ENCODE data around the gene RMRP. TPM values are rescaled to one million over a fixed set of nuclear protein-coding genes. Genes with fewer than 3 reads are reported as not detected.

Gene RMRP
- total and polyA plus RNA-seq, 5 donors from 2014 or later: 6,542 TPM; not detected in 4

DNA sequence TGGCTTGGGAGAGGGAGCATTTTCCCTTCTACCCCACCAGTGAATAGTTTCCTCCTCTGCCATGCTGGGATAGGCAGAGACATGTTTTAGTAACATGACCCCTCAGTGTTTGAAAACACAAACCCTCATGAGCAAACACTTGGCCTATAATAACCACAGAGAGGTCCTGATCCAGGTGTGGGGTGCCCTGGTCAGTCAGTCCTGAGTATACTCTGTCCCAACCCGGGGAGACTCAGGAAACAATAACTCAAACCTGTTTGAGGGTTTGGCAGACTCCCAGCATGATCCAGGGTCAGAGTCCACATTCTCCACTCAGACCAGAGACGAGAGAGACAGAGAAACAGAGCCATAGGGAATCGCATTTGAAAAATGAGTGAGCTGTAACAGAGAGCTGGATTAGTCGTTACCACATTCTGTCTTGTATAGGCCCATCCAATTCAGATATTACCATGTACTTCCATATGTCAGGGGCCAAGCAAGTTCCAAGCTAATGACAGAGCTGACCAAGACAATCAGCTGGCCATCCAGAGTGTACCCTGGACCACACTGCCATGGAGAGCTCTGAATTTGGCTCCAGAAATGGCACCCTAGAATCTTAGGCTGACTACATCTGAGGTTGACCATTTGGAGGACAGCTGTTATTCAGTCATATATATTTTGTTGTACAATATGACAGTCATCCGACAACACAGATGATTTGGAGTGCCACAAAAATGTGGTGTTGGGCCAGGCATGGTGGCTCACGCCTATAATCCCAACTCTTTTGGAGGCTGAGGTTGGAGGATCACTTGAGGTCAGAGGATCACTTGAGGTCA is 11.7 kb upstream of the RMRP start:
- no peak overlapping the region for H3K4me3 ChIP-seq (ENCODE audit: low read depth, low read length)

DNA sequence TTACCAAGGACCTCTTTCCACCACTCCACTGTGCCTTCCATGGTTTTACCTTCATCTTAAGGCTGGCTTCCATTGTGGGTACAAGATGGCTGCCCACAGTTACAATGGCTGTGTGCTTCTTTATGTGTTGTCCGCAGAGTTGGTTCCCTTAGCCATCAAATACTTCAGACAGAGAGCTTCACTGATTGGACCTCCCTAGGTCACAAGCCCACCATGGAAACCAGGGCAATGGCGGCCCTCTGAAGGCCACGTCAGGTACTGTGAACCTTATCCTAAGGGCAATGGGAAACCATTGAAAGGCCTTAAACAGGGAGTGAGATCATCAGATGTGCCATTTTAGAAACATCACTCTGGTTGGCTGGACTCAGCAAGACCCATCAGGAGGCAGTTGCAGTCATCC is 10.1 kb upstream of the RMRP start:
- no peak for ATAC-seq (ENCODE audit: low read depth in 2 of 2)
- Mint-ChIP-seq H3K4me1 (peaks cover 6 to 32% (median 16%) of the 10 kb centered on the region in 4 donors), H3K27ac (no peak overlapping the region)

More for the DNA sequence above, 11.7 kb upstream of the RMRP start:
- H3K36me3 ChIP-seq (ENCODE audit: control insufficient read depth, insufficient read depth, low read length): no peaks in the 10 kb centered on the region
- H3K27me3 ChIP-seq (ENCODE audit: control insufficient read depth, insufficient read depth, low read length): peaks cover 4% of the 10 kb centered on the region
- no peak overlapping the region for H3K27ac ChIP-seq (ENCODE audit: insufficient read depth, low read length, poor library complexity, severe bottlenecking)
- H3K9me3 Mint-ChIP-seq: peaks cover 0 to 2% (median 0%) of the 10 kb centered on the region in 7 donors
- ATAC-seq (ENCODE audit: low read depth in 2 of 2) (no peak), DNase-seq (no peak)
- peaks cover 12% of the 10 kb centered on the region for H3K27me3 Mint-ChIP-seq
- H3K36me3 Mint-ChIP-seq: no peaks in the 10 kb centered on the region
- no peaks in the 10 kb centered on the region for H3K9me3 ChIP-seq (ENCODE audit: control insufficient read depth in 2 of 2, low read length in 2 of 2)
- H3K27ac Mint-ChIP-seq: no peak overlapping the region
- H3K4me1 ChIP-seq (ENCODE audit: control insufficient read depth, insufficient read depth, low read length, poor library complexity, severe bottlenecking): peaks cover 15% of the 10 kb centered on the region
- H3K4me3 Mint-ChIP-seq: no peak overlapping the region
- peaks cover 5 to 20% (median 8%) of the 10 kb centered on the region in 4 donors for H3K4me1 Mint-ChIP-seq

DNA sequence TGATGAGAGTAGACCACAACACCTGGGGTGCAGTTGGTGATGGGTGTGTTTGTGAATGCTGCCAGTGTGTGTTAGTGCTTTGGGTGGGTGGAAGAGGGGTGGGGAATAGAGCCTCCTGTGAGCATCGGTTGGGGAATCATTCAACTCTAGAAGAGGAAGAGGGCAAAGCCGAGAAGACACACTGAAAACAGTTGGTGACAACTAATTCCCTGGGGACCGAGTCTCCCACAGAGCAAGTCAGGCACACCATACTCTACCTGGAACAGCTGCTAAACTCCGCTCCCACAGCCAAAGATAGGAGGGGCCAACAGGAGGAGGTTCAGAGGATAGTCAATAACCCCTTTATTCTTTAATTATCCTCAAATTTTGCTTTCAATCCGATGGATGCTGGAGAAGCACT is 8.7 kb upstream of the RMRP start:
- H3K27me3 Mint-ChIP-seq: no peaks in the 10 kb centered on the region
- peaks cover 10 to 46% (median 29%) of the 10 kb centered on the region in 4 donors for H3K4me1 Mint-ChIP-seq
- H3K27me3 ChIP-seq (ENCODE audit: control insufficient read depth, insufficient read depth, low read length): no peaks in the 10 kb centered on the region
- no peak for ATAC-seq (ENCODE audit: low read depth in 2 of 2)
- DNase-seq: no peak
- no peaks in the 10 kb centered on the region for H3K36me3 ChIP-seq (ENCODE audit: control insufficient read depth, insufficient read depth, low read length)
- no peaks in the 10 kb centered on the region for H3K9me3 ChIP-seq (ENCODE audit: control insufficient read depth in 2 of 2, low read length in 2 of 2)
- H3K27ac ChIP-seq (ENCODE audit: insufficient read depth, low read length, poor library complexity, severe bottlenecking): no peak overlapping the region
- H3K9me3 Mint-ChIP-seq: peaks cover 0 to 2% (median 0%) of the 10 kb centered on the region in 7 donors
- H3K27ac Mint-ChIP-seq: no peak overlapping the region
- H3K4me1 ChIP-seq (ENCODE audit: control insufficient read depth, insufficient read depth, low read length, poor library complexity, severe bottlenecking): peaks cover 43% of the 10 kb centered on the region
- peaks cover 4% of the 10 kb centered on the region for H3K36me3 Mint-ChIP-seq
- peak overlapping the region in 1 of 4 donors; percentile 97 for H3K4me3 Mint-ChIP-seq
- H3K4me3 ChIP-seq (ENCODE audit: low read depth, low read length): no peak overlapping the region

More for the DNA sequence above, 10.1 kb upstream of the RMRP start:
- peak overlapping the region in 1 of 4 donors; percentile 0 for H3K4me3 Mint-ChIP-seq
- H3K27ac ChIP-seq (ENCODE audit: insufficient read depth, low read length, poor library complexity, severe bottlenecking): no peak overlapping the region
- no peaks in the 10 kb centered on the region for H3K27me3 ChIP-seq (ENCODE audit: control insufficient read depth, insufficient read depth, low read length)
- H3K4me1 ChIP-seq (ENCODE audit: control insufficient read depth, insufficient read depth, low read length, poor library complexity, severe bottlenecking): peaks cover 29% of the 10 kb centered on the region
- no peaks in the 10 kb centered on the region for H3K36me3 ChIP-seq (ENCODE audit: control insufficient read depth, insufficient read depth, low read length)
- no peaks in the 10 kb centered on the region for H3K9me3 ChIP-seq (ENCODE audit: control insufficient read depth in 2 of 2, low read length in 2 of 2)
- H3K4me3 ChIP-seq (ENCODE audit: low read depth, low read length): no peak overlapping the region
- no peak for DNase-seq
- peaks cover 0 to 2% (median 0%) of the 10 kb centered on the region in 7 donors for H3K9me3 Mint-ChIP-seq
- H3K27me3 Mint-ChIP-seq: peaks cover 4% of the 10 kb centered on the region
- H3K36me3 Mint-ChIP-seq: no peaks in the 10 kb centered on the region

DNA sequence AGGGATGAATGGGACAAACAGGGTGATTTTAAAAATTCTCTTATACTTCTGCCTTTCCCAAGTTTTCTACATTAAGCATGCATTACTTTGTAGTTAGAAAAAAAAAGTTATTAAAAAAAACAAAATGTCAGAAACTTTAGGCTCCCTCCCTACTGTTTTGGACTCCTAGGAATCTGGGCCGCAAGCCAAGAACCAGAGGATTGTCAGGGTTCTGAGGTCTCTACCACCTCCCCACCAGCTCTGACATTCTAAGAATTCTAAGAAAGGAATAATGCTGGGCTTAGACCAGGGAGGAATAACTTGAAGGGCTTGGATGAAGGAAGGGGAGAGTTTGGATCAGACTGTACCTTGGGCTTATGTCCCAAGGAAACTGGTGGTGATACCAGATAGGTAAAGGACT is 8.2 kb upstream of the RMRP start:
- Mint-ChIP-seq H3K4me1 (peaks cover 10 to 50% (median 31%) of the 10 kb centered on the region in 4 donors), H3K4me3 (peak overlapping the region in 3 of 4 donors; percentile 48 to 97 (median 72)), H3K9me3 (peaks cover 0 to 2% (median 0%) of the 10 kb centered on the region in 7 donors), H3K27me3 (no peaks in the 10 kb centered on the region), H3K27ac (no peak overlapping the region), H3K36me3 (peaks cover 4% of the 10 kb centered on the region)
- DNase-seq (no peak), ATAC-seq (ENCODE audit: low read depth in 2 of 2) (no peak)
- Histone ChIP-seq H3K4me1 (ENCODE audit: control insufficient read depth, insufficient read depth, low read length, poor library complexity, severe bottlenecking) (peaks cover 48% of the 10 kb centered on the region), H3K36me3 (ENCODE audit: control insufficient read depth, insufficient read depth, low read length) (peaks cover under 1% of the 10 kb centered on the region), H3K9me3 (ENCODE audit: control insufficient read depth in 2 of 2, low read length in 2 of 2) (no peaks in the 10 kb centered on the region), H3K27ac (ENCODE audit: insufficient read depth, low read length, poor library complexity, severe bottlenecking) (no peak overlapping the region), H3K27me3 (ENCODE audit: control insufficient read depth, insufficient read depth, low read length) (no peaks in the 10 kb centered on the region), H3K4me3 (ENCODE audit: low read depth, low read length) (no peak overlapping the region)

DNA sequence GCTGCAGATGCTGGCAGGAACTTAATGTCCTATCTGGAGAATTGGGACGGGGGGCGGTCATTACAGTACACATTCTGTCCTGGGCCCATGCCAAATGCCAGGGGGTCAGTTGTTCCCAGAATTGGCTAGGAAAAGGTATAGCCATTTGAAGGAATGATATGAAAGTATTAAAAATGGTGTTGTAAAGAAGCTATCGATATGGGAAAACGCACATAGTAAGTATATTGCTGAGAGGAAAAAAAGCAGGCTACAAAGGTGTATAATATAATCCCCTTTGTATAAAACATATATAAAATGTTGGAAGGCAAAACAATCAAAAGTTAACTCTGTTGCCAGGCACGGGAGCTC is 7.6 kb upstream of the RMRP start:
- H3K9me3 Mint-ChIP-seq: peaks cover 0 to under 1% (median 0%) of the 10 kb centered on the region in 7 donors
- H3K27ac Mint-ChIP-seq: peak overlapping the region in 2 of 3 donors; percentile 76 to 90
- no peak for DNase-seq
- no peaks in the 10 kb centered on the region for H3K27me3 ChIP-seq (ENCODE audit: control insufficient read depth, insufficient read depth, low read length)
- H3K36me3 ChIP-seq (ENCODE audit: control insufficient read depth, insufficient read depth, low read length): peaks cover 6% of the 10 kb centered on the region
- H3K9me3 ChIP-seq (ENCODE audit: control insufficient read depth in 2 of 2, low read length in 2 of 2): no peaks in the 10 kb centered on the region
- H3K4me3 ChIP-seq (ENCODE audit: low read depth, low read length): peak overlapping the region; percentile 76
- H3K4me1 Mint-ChIP-seq: peaks cover 10 to 56% (median 35%) of the 10 kb centered on the region in 4 donors
- H3K36me3 Mint-ChIP-seq: peaks cover 10% of the 10 kb centered on the region
- H3K4me3 Mint-ChIP-seq: peak overlapping the region; percentile 85 to 97 (median 90)
- H3K27me3 Mint-ChIP-seq: no peaks in the 10 kb centered on the region
- ATAC-seq (ENCODE audit: low read depth in 2 of 2): no peak
- H3K4me1 ChIP-seq (ENCODE audit: control insufficient read depth, insufficient read depth, low read length, poor library complexity, severe bottlenecking): peaks cover 54% of the 10 kb centered on the region
- H3K27ac ChIP-seq (ENCODE audit: insufficient read depth, low read length, poor library complexity, severe bottlenecking): peak overlapping the region; percentile 77

DNA sequence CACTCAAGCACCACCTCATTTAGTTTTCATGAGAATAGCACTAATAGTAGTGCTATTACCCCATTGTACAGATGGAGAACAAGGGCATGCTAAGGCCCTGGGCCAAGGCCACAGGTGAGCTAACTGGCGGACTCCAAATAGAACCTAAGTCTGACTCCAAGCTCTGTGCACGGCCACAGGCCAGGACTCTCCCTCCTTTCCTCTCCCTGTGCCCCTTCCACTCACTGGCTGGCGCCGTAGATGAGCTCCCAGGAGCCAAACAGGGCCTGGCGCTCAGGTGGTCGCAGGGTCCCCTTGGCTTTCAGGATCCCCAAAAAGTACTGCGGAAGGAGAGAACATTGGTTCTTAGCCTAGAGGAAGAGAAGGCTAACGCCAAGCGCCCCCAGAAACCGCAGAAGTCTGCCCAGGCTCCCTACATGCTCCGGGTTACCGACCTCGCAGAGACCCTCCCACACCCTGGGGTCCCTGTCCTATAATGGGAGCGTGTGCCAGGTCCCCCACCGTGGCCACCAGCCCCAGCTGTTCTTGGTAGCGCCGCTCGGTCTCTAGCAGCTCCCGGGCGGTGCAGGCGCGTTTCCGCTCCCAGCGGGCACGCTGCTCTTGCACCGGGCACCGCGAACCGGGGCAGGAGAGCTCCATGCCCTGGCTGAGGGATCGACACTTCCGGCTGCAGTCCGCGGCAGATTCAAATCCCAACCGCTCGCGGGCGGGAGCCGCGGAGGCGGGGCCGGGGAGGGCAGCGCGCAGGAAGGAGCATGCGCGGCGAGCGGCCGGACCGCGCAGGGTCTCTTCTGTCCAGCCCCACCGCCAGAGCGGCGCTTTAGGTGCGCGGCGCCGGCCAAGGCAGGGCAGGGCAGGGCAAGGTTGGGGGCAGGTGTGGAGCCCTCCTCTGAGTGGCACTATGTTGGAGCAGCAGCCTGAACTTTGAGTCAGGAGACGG is 7.0 kb upstream of the RMRP start, which contains the start of gene ARHGEF39:
ARHGEF39 (minus strand) TSS at position 665 of the 940 bp plus-strand sequence; CDS start at position 639, 26 bp downstream.
- H3K4me1 Mint-ChIP-seq: peaks cover 10 to 62% (median 42%) of the 10 kb centered on the region in 4 donors
- Histone ChIP-seq H3K36me3 (ENCODE audit: control insufficient read depth, insufficient read depth, low read length) (peaks cover 11% of the 10 kb centered on the region), H3K9me3 (ENCODE audit: control insufficient read depth in 2 of 2, low read length in 2 of 2) (no peaks in the 10 kb centered on the region), H3K27me3 (ENCODE audit: control insufficient read depth, insufficient read depth, low read length) (no peaks in the 10 kb centered on the region), H3K4me1 (ENCODE audit: control insufficient read depth, insufficient read depth, low read length, poor library complexity, severe bottlenecking) (peaks cover 60% of the 10 kb centered on the region), H3K4me3 (ENCODE audit: low read depth, low read length) (peak within 1 kb of the TSS; percentile 76), H3K27ac (ENCODE audit: insufficient read depth, low read length, poor library complexity, severe bottlenecking) (peak within 1 kb of the TSS; percentile 77)
- H3K36me3 Mint-ChIP-seq: peaks cover 13% of the 10 kb centered on the region
- peak within 1 kb of the TSS in 2 of 3 donors; percentile 76 to 90 for H3K27ac Mint-ChIP-seq
- ATAC-seq (ENCODE audit: low read depth in 2 of 2) (peak; percentile 66 to 69), DNase-seq (peak; percentile 57 to 82 (median 67))
- no peaks in the 10 kb centered on the region for H3K9me3 Mint-ChIP-seq
- H3K27me3 Mint-ChIP-seq: no peaks in the 10 kb centered on the region
- peak within 1 kb of the TSS; percentile 85 to 97 (median 90) for H3K4me3 Mint-ChIP-seq

DNA sequence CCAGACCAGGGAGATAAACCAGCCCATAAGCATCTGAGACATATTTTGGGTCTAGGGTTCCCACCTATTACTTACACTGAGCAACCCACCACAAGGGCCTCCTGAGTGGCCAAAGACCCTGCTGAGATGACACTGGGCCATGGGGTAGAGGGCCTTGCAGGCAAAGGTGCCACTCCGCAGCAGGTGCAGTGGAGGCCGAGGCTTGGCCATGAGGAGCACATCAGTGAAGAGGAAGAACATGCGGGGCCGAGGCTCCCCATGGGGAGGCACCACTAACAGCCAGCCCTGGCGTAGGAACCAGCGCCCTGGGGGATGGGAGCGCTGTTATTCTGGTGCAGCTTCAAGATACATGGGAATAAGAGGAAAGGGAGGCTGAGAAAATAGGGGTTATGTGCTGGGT is 4.6 kb upstream of the RMRP start:
- Histone ChIP-seq H3K27me3 (ENCODE audit: control insufficient read depth, insufficient read depth, low read length) (no peaks in the 10 kb centered on the region), H3K36me3 (ENCODE audit: control insufficient read depth, insufficient read depth, low read length) (peaks cover 11% of the 10 kb centered on the region), H3K4me1 (ENCODE audit: control insufficient read depth, insufficient read depth, low read length, poor library complexity, severe bottlenecking) (peaks cover 73% of the 10 kb centered on the region), H3K4me3 (ENCODE audit: low read depth, low read length) (peak overlapping the region; percentile 55), H3K9me3 (ENCODE audit: control insufficient read depth in 2 of 2, low read length in 2 of 2) (no peaks in the 10 kb centered on the region), H3K27ac (ENCODE audit: insufficient read depth, low read length, poor library complexity, severe bottlenecking) (peak overlapping the region; percentile 69)
- Mint-ChIP-seq H3K4me1 (peaks cover 16 to 80% (median 57%) of the 10 kb centered on the region in 4 donors), H3K4me3 (peak overlapping the region; percentile 82 to 97 (median 86)), H3K27ac (peak overlapping the region; percentile 58 to 92 (median 90)), H3K36me3 (peaks cover 17% of the 10 kb centered on the region), H3K9me3 (peaks cover 0 to 3% (median 0%) of the 10 kb centered on the region in 7 donors), H3K27me3 (peaks cover 8% of the 10 kb centered on the region)
- DNase-seq (no peak), ATAC-seq (ENCODE audit: low read depth in 2 of 2) (no peak)

All from CD4-positive, CD25-positive, alpha-beta regulatory T cell (primary cell).